Colonic mucosa (tissue), 4 donors: ENCODE results near the gene XXYLT1. TPM values are rescaled to one million over a fixed set of nuclear protein-coding genes. Genes with fewer than 3 reads are reported as not detected.
"Not testable (repeated sequence)": the region's sequence is repeated elsewhere in the genome, so short reads cannot be mapped to it uniquely, and the experiment has no call there.

Experiments
- DNase-seq: peaks from one replicate; pipeline ENCODE4 v3.0.0-alpha.2; 2020
- H3K27ac ChIP-seq: fragments of 200-600 bp; one replicate; pipeline ENCODE4 v1.8.0; 2021
- H3K27me3 ChIP-seq: fragments of 200-600 bp; one replicate; pipeline ENCODE4 v1.8.0; 2021
- H3K36me3 ChIP-seq: fragments of 200-600 bp; one replicate; pipeline ENCODE4 v1.8.0; 2021
- H3K4me1 ChIP-seq: fragments of 200-600 bp; one replicate; pipeline ENCODE4 v1.8.0; 2021; ENCODE audit warnings: mild to moderate bottlenecking
- H3K4me3 ChIP-seq: fragments of 200-600 bp; one replicate; pipeline ENCODE4 v1.8.0; 2021
- H3K9ac ChIP-seq, 2 donors: one replicate each; pipeline ENCODE4 v1.7.0; 2013; ENCODE audit warnings: control low read depth in 2 of 2, low read depth in 2 of 2, low read length in 2 of 2
- H3K9me3 ChIP-seq: fragments of 200-600 bp; one replicate; pipeline ENCODE4 v1.8.0; 2021
- intact Hi-C: fragments of 100-400 bp; cut with DNase I; formaldehyde crosslinking; loops from one replicate; pipeline ENCODE4 v1.14.1; 2022
- total RNA-seq, 2 donors: library from RNA; stranded (reverse); fragmentation: NEBNext Ultra II Directional in 1 of 2; extraction: Animal tissue kit (Norgen Biotek cat#: 25700) in 1 of 2; gene quantifications; one replicate each; pipeline ENCODE4 v1.2.1, GENCODE V29; 2021
- TF ChIP-seq, protein P1 (sequence below): fragments of 200-600 bp; IDR thresholded peaks from one replicate; pipeline ENCODE4 v1.8.0; 2022; ENCODE audit warnings: antibody characterized with exemption, mild to moderate bottlenecking
- donor health status: healthy.
- donor health status: DM: no; HTN: no; CAD: no.
- donor health status: DM: no; HTN: no; CAD: no.

The XXYLT1 gene
- total RNA-seq, 2 donors from 2014 or later, result 8.3 to 10.9 TPM

GRCh38 chr3:195095035-195095703 is 175.8 kb downstream of the XXYLT1 start:
- DNase-seq, result no peak
- TF ChIP-seq, protein P1, sequence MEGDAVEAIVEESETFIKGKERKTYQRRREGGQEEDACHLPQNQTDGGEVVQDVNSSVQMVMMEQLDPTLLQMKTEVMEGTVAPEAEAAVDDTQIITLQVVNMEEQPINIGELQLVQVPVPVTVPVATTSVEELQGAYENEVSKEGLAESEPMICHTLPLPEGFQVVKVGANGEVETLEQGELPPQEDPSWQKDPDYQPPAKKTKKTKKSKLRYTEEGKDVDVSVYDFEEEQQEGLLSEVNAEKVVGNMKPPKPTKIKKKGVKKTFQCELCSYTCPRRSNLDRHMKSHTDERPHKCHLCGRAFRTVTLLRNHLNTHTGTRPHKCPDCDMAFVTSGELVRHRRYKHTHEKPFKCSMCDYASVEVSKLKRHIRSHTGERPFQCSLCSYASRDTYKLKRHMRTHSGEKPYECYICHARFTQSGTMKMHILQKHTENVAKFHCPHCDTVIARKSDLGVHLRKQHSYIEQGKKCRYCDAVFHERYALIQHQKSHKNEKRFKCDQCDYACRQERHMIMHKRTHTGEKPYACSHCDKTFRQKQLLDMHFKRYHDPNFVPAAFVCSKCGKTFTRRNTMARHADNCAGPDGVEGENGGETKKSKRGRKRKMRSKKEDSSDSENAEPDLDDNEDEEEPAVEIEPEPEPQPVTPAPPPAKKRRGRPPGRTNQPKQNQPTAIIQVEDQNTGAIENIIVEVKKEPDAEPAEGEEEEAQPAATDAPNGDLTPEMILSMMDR, result no peak
- H3K27ac ChIP-seq, result no peak overlapping the region
- no peak overlapping the region for H3K4me3 ChIP-seq
- intact Hi-C loops, result no loop called here
- no peaks in the 10 kb centered on the region for H3K27me3 ChIP-seq
- H3K9ac ChIP-seq, result no peak overlapping the region
- H3K36me3 ChIP-seq, result no peaks in the 10 kb centered on the region
- H3K4me1 ChIP-seq, result no peaks in the 10 kb centered on the region
- H3K9me3 ChIP-seq, result no peaks in the 10 kb centered on the region

DNA sequence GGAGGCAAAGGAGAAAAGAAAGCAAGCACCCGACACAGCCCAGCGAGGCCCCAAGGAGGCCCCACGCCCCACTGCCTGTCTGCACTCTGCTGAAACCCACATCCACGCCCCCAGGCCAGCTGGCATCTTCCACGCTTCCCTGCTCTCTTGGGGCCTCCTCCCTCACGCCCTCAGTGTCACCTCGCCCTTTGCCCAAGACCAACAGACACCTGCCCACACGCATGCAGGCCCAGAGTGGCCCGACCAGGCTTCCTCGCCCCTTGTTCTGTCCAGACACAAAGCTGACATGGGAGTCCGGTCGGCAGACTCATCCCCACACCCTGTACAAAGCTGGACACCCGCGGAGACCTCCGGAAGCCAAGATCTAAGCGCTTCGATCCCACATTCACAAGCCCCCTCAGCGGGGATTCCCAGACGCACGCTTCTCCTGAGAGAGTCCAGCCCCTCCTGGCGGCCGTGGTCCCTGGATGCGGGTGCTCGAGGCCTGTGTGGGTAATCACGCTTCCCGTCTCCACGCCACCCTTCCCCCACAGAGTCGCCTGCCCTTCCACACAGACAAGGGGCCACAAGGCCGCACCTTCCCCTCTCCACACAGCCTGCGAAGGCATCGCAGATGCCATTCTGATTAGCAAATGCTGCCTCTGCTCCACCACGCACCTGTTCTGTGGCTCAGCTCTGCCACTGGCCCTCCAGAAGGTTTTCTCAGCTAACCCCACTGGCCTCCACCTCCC is 176.6 kb downstream of the XXYLT1 start:
- no peak overlapping the region for H3K27ac ChIP-seq
- H3K36me3 ChIP-seq, result no peaks in the 10 kb centered on the region
- TF ChIP-seq, protein P1, result no peak
- no peaks in the 10 kb centered on the region for H3K9me3 ChIP-seq
- no peaks in the 10 kb centered on the region for H3K4me1 ChIP-seq
- no peak overlapping the region for H3K4me3 ChIP-seq
- intact Hi-C loops, result no loop called here
- H3K27me3 ChIP-seq, result no peaks in the 10 kb centered on the region
- H3K9ac ChIP-seq, result no peak overlapping the region
- no peak for DNase-seq

GRCh38 chr3:195093731-195094130 is 177.2 kb downstream of the XXYLT1 start:
- Histone ChIP-seq H3K36me3 (no peaks in the 10 kb centered on the region), H3K27me3 (no peaks in the 10 kb centered on the region), H3K4me3 (no peak overlapping the region), H3K9ac (no peak overlapping the region), H3K9me3 (no peaks in the 10 kb centered on the region), H3K4me1 (no peaks in the 10 kb centered on the region), H3K27ac (no peak overlapping the region)
- DNase-seq, result no peak
- intact Hi-C loops, result no loop called here
- TF ChIP-seq, protein P1, result no peak

DNA sequence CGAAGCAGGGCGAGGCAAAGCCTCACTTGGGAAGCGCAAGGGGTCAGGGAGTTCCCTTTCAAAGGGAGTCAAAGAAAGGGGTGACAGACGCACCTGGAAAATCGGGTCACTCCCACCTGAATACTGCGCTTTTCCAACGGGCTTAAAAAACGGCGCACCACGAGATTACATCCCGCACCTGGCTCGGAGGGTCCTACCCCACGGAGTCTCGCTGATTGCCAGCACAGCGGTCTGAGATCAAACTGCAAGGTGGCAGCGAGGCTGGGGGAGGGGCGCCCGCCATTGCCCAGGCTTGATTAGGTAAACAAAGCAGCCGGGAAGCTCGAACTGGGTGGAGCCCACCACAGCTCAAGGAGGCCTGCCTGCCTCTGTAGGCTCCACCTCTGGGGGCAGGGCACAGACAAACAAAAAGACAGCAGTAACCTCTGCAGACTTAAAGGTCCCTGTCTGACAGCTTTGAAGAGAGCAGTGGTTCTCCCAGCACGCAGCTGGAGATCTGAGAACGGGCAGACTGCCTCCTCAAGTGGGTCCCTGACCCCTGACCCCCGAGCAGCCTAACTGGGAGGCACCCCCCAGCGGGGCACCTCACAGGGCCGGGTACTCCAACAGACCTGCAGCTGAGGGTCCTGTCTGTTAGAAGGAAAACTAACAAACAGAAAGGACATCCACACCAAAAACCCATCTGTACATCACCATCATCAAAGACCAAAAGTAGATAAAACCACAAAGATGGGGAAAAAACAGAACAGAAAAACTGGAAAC is 182.9 kb downstream of the XXYLT1 start:
- H3K36me3 ChIP-seq, DNase-seq, intact Hi-C loops, H3K27ac ChIP-seq, H3K27me3 ChIP-seq, H3K9ac ChIP-seq, H3K9me3 ChIP-seq, H3K4me1 ChIP-seq: not testable (repeated sequence)
- peak overlapping the region; percentile 2 for H3K4me3 ChIP-seq

GRCh38 chr3:195087328-195087727 is 183.6 kb downstream of the XXYLT1 start:
- intact Hi-C loops, result no loop called here
- Histone ChIP-seq H3K9ac (no peak overlapping the region), H3K36me3 (no peaks in the 10 kb centered on the region), H3K27ac (no peak overlapping the region), H3K4me1 (no peaks in the 10 kb centered on the region), H3K4me3 (peak overlapping the region; percentile 2), H3K9me3 (no peaks in the 10 kb centered on the region), H3K27me3 (no peaks in the 10 kb centered on the region)
- TF ChIP-seq, protein P1, result no peak
- DNase-seq, result no peak
